ENCODE results near the gene TDRD10.
"Not testable (repeated sequence)": the region's sequence is repeated elsewhere in the genome, so short reads cannot be mapped to it uniquely, and the experiment has no call there.

TDRD10 gene

DNA sequence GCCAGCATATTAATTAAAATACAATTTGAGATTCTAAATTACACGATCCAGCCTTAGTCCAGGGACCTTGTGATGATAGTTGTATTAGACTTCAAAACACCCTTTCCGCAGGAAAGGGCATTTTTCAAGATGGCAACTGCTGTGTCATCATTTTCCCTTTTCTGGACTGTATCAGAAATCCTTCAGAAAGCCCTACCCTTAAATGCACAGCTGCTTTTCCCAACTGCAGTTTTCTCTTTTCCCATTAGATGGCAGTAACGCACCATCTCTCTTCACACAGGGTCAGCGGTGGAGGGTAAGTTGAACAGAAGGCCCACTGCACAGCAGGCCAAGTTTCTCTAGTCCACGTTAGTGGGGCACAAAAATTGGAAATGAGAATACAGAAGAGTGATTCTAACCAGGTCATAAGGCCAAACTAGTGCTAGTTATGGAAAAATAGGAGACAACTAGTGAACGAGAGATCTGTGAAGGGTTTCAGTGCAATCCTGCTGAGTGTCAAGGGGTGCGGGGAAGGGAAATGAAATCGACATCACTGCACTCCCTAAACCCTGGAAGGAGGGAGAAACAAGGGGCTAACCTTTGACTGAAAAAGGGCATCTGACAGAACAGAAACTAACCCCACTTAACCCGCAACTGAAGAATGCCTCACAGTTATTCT lies 22.1 kb upstream of the TDRD10 start:
- DNase-seq: peak; percentile 57

GRCh38 chr1:154481053-154481452 lies 21.0 kb upstream of the TDRD10 start:
- peak; percentile 51 for DNase-seq

DNA sequence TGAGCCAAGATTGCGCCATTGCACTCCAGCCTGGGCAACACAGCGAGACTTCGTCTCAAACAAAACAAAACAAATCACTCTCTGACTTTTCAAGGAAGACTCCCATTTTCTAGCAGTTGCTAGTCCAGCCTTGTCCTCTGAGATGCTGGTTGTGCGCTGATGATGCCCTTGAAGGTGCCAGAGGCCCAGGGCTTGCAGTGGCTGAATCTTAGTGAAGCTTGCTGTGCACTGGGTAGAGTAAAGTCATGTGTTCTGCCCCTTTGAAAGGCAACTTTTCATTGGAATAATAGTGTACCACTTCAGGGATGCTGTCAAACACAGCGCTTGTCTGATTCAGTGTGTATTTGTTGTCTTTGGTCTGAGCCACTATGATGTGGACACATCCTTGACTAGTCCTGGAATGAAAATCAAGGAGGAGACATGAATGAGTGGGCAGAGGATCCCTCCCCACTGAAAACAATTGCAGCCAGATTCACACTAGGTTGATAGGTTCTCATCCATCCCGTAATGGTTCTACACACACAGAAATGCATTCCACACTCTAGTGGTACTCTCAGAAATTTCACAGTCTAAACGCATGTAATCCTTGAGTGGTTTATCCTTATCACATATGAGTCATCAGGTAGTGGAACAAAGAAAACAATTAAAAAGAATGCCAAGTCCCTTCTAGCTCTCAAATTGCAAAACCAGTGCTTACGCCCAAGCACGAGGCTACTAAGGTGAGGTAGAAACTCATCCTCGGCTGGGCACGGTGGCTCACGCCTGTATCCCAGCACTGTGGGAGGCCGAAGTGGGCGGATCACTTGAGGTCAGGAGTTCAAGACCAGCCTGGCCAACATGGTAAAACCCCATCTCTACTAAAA lies 17.8 kb upstream of the TDRD10 start:
- DNase-seq: no peak

DNA sequence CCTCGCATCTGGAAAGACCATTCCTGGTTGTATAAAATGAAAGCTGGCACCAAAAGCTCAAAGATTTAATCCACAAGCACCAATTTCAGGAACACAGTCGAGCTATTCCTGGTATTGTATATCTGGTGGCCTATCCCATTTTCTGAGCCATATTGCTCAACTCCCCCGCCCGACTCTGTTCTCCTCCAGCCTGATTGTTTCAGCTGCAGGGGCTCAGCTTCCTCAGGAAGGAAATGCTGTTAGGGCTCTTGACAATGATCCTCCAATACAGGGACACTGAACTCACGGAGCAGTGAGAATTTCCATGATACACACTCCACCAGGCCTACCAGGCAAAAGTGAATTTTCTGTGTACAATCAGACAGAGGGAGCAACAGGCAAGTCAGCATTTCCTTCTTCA lies 16.9 kb upstream of the TDRD10 start:
- no peak for DNase-seq

DNA sequence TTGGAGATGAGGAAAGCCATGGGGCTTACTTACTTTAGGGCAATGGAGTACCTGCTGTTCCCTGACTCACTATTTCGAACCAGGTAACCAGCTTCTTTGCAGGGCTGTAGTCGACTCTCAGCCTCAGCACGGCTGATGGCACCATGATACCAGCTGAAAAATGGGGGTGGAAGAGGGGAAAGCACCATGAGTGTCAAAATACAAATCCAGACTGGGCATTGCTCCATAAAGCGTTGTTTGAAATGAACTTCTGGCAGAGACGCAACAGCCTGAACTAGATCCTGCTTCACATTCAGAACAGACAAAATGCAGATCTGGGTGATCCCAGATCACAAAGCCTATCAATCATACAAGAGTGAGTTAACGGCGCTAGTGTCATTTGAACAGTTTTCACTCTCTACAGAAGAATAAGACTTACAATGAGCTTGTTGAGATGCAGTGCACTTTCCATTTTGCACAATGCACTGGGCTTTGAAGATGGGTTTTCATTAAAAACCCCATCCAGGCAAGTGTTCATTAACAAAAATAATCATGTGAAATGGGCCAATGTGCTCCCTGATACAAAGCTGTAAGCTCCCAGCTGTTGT lies 16.0 kb upstream of the TDRD10 start:
- DNase-seq: no peak

GRCh38 chr1:154486756-154487155 lies 15.3 kb upstream of the TDRD10 start:
- not testable (repeated sequence) for DNase-seq

DNA sequence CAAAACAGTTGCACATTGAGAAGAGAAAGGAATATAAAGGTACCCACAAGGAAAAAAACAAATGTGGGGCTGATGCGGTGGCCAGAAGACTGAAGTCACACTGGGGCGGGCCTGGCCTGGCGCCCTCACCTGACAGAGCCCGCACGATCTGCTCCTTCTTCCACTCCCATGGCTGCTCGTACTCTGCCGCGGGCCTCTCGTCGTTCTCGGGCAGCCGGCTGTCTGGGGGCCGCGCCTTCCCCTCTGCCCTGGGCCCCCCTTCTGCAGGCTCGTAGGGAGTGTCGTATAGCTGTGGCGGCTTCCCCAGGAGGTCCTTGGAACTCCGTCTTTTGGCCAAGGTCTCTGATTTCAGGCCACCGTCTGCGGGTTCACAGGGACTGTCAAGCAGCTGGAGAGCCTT lies 13.1 kb upstream of the TDRD10 start:
- no peak for DNase-seq

DNA sequence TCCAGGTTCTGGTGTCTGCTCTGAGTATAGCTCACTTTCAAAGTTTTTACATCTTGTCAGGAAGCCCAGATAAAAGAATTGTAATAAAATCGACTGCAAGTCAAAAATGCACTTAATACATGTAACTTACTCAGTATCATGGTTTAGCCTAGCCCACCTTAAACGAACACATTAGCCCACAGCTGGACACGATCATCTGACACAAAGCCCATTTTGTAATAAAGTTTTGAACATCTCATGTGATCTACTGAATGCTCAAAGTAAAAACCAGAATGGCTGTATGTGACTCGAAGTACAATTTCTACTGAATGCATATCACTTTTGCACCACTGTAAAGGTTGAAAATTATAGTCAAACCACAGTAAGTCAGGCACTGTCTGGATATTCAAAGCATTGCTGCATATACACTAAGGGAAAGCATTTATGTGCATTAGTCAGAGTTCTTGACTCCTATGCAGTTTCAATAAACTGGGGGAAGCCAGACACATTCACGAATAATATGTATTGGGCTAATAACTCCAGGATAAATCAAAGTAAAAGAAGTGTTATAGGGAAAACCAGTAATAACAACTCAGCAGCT lies 12.2 kb upstream of the TDRD10 start:
- no peak for DNase-seq

- DNase-seq: no peak
These were observed 11.7 kb upstream of the TDRD10 start for GRCh38 chr1:154490317-154490716.

GRCh38 chr1:154492115-154492514 lies 9.9 kb upstream of the TDRD10 start:
- DNase-seq: no peak

DNA sequence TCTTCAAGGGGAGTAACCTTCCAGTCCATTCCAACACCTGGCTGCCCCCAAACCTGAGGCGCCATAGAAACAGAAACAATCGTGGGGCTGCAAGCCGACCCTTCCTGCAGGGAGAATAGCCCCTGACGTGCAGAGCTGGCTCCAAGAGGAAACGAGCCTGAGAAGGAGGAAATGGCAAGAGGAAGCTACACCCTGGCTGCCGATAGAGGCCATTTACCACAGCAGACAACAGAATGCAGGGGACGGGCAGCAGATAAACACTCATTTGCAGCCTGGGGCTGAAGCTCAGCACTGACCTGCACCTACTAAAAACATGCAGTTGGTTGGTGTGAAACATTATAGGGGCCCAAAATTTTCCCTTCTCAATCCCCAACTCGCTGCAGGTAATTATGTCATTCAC lies 8.7 kb upstream of the TDRD10 start:
- no peak for DNase-seq

DNA sequence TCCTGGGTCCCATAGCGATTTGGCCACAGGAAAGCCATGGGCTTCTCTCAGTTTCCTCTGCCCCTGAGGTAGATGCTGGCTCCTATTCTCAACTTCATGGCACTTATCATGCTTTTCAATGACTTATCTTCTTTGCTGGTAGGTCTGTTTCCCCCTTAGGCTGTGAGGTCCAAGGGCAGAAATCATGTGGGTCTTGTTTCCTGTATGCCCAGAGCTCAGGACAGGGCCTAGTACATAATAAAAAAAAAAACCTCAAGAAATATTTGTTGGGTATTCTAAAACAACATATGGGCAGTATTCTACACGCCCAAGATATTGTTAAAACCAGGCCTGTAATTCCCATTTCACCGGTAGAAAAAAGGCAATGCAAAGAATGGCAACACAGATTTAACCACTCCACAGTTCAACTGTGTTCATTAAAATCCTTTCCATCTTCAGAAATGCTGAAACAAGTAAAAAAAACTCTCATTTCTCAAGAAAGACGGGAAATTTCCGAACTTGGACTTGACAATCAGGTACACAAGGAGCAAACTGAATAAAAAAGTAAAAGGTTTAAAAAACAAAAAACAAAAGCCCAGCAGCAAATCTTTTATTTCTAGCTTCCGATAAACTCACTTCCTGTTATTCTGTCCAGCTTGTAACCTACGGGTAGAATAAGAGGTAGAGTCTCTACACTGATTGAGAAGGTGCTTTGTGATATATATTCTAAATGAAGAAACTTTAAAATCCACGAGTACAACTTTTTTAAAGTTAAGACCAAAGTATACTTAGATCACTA lies 6.3 kb upstream of the TDRD10 start:
- DNase-seq: no peak

DNA sequence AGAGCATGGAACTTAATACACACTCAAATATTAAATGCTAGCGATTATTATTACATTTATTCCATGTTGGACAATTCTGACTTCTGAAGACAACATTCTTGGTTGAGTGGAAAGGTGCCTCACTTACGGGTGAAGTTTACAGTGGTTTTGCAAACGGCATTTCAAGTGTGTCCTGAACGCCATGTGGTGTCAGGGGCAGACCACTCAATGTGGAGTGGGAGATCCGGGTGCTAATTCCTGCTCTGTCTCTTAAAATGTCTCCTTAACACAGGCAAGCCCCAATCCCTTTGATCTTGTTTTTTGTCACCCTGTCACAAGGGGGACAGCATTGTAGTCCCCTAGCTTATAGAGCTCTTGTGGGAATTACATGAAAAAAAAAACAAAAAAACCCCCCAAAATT lies 5.6 kb upstream of the TDRD10 start:
- DNase-seq: no peak

GRCh38 chr1:154497026-154497806 lies 4.8 kb upstream of the TDRD10 start:
- DNase-seq: no peak

GRCh38 chr1:154499446-154499845 lies 2.6 kb upstream of the TDRD10 start:
- no peak for DNase-seq

DNA sequence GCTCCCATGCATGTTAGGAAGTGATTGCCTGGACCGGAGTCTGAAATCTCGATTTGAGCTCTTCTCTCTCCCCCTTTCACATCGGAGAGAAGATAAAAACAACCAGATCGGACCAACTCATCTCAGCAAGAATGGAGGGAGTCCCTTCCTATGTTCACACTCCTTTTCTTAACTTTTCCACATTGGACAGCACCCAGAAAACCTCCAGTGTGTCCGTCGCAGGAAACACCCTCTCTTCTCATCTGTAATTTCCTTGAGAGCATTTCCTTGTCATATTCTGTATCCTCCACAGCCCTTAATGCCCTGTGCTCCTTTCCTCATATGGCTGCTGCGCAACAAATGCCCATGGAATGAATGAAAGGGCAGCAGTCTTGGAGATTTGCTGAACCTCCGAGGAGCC lies 1.5 kb upstream of the TDRD10 start:
- no peak for DNase-seq

DNA sequence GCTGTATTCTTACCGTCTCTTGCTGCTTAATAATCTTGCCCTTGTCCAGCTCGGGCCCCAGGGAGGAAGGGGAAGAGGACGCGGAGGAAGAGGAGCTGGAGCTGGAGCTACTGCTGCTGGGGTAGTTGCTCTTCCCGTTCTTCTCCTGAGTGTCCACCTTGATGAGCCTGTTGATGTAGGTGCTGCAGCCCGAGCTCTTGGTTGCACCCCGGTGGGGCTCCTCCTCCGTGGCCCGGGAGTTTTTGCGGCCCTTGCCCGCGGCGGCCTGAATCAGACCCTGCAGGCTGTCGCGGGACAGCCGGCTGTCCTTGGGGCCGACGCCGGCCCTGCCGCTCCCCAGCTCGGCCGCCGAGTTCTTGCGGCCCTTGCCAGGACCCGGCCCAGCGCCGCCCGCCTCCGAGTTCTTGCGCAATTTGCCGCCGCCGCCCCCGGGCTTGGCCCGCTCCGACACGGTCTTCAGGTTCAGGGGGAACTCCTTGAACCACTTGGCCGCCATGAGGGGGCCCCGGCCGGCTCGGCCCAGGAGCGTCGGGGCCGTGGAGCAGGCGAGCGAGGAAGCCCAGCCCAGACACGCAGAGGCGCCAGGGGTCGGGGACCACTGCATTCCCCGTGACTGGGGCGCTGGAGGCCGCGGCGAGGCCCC lies 475 bp upstream of the TDRD10 start:
- no peak for DNase-seq

DNA sequence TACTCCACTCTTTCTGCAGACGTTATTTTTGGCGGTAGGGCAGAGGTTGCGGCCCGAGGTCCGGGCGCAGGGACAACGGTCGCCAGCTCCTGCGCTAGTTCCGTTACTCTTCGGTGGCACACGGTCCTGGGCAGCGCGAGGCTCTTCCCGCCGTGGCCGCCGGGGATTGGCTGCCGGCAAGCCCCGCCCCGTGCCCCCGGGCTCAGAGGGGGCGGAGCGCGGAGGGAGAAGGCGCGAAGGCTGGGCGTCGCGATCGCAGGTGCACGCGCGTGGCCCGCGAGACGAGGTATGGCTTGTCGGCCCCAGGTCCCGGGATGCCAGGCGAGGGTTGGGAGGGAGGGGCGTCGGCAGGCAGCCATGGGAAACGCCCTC lies 711 bp downstream of the TDRD10 start:
- DNase-seq: no peak

- no peak for DNase-seq
These were observed 1.9 kb downstream of the TDRD10 start for GRCh38 chr1:154503898-154504297.

- no peak for DNase-seq
These were observed 10.7 kb downstream of the TDRD10 start for GRCh38 chr1:154512760-154513159.

- no peak for DNase-seq
These were observed 12.1 kb downstream of the TDRD10 start for GRCh38 chr1:154514066-154514553.

- DNase-seq: no peak
These were observed 15.6 kb downstream of the TDRD10 start for GRCh38 chr1:154517661-154518060.
